SH-SY5Y (cell line): ENCODE measurements around the gene CCDC88C.

Source experiments
- GATA2 ChIP-seq: IDR thresholded peaks from 2 replicates; pipeline ENCODE4 v1.6.1; 2011; ENCODE audit warnings: mild to moderate bottlenecking, low read depth, low read length
- GATA3 ChIP-seq: IDR thresholded peaks from 2 replicates; pipeline ENCODE4 v1.6.1; 2011; ENCODE audit warnings: low read depth, mild to moderate bottlenecking, low read length, moderate library complexity

DNA sequence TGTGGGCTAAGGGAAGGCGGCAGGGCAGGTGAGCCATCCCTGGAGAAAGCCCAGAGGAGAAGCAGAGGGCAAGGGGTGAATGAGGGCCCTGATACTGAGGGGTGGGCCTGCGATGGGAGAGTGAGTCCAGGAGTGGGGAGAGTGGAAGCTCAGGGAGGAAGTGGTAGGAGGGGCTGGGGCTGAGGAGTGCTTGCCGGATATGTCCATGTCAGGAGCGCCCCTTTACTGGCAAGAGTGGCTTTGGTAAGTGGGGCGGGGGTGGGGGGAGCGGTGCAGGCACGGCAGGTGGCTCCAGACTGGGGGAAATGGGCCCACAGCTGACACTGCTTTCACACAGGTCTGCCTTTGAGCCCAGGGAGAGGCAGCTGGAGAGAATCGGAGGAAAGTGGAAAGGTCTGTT lies 86.8 kb downstream of the CCDC88C start:
- TF ChIP-seq GATA2 (no peak), GATA3 (no peak)
